Thyroid gland (tissue), 4 donors: Measurements from ENCODE around the gene NFATC4. TPM values are rescaled to one million over a fixed set of nuclear protein-coding genes. Genes with fewer than 3 reads are reported as not detected.
"Not testable (repeated sequence)": the region's sequence is repeated elsewhere in the genome, so short reads cannot be mapped to it uniquely, and the experiment has no call there.

ENCODE experiments used
- DNase-seq, 2 donors: peaks; one replicate each; pipeline ENCODE4 v3.0.0-alpha.2; 2019
- H3K27ac ChIP-seq, 3 donors: fragments of 200-600 bp; sonication (generic); 1 replicate in 2 of 3; 2 replicates in 1 of 3; pipeline ENCODE4 v1.5.1; 2016 to 2019; ENCODE audit warnings: mild to moderate bottlenecking in 1 of 3, moderate library complexity in 1 of 3
- H3K27me3 ChIP-seq: fragments of 200-600 bp; sonication (generic); one replicate; pipeline ENCODE4 v1.5.1; 2019
- H3K36me3 ChIP-seq, 2 donors: fragments of 200-600 bp; sonication (generic); one replicate each; pipeline ENCODE4 v1.5.1; 2016 to 2019
- H3K4me1 ChIP-seq, 2 donors: fragments of 200-600 bp; sonication (generic); one replicate each; pipeline ENCODE4 v1.5.1; 2017 to 2019
- H3K4me3 ChIP-seq, 3 donors: fragments of 200-600 bp; sonication (generic); replicated peaks in 1 of 3; 1 replicate in 2 of 3; 2 replicates in 1 of 3; pipeline ENCODE4 v1.5.1; 2016; ENCODE audit warnings: mild to moderate bottlenecking in 1 of 3
- H3K9me3 ChIP-seq: fragments of 200-600 bp; sonication (generic); one replicate; pipeline ENCODE4 v1.5.1; 2017
- CTCF ChIP-seq, 6 experiments: fragments of 200-600 bp in 3 of 6; fragments of 450-650 bp in 3 of 6; sonication (generic) in 3 of 6; IDR thresholded peaks; one replicate each; pipeline ENCODE4 v1.5.1; 2016 to 2019; ENCODE audit warnings: antibody characterized with exemption in 6 of 6, mild to moderate bottlenecking in 2 of 6, inconsistent platforms in 1 of 6, moderate library complexity in 1 of 6
- POLR2A ChIP-seq, 2 donors: fragments of 450-650 bp; IDR thresholded peaks; one replicate each; pipeline ENCODE4 v1.6.1; 2017; ENCODE audit warnings: antibody characterized with exemption in 2 of 2, mild to moderate bottlenecking in 2 of 2, moderate library complexity in 1 of 2
- WGBS, 2 donors: methylation state at CpG; one replicate each; pipeline ENCODE4 v1.1.5; 2017; 5-methylcytosine and 5-hydroxymethylcytosine counted together
- intact Hi-C: fragments of 100-400 bp; cut with DNase I; formaldehyde crosslinking; loops from one replicate; pipeline ENCODE4 v1.15.1; 2023
- total RNA-seq, 4 donors: library from RNA; depleted of rRNA; stranded (reverse); fragments of >200 nt; gene quantifications; one replicate each; pipeline ENCODE4 v1.2.3, GENCODE V29; 2016

NFATC4 gene
- total RNA-seq, 4 donors from 2014 or later = 19.4 to 41.3 (median 38.6) TPM

GRCh38 chr14:24387009-24387345 is 19.0 kb downstream of the NFATC4 start:
- Histone ChIP-seq H3K27me3 (no peaks in the 10 kb centered on the region), H3K9me3 (no peaks in the 10 kb centered on the region), H3K27ac (no peak overlapping the region), H3K36me3 (no peaks in the 10 kb centered on the region), H3K4me1 (peaks cover under 1 to 3% of the 10 kb centered on the region in 2 donors), H3K4me3 (no peak overlapping the region)
- WGBS, 2 donors = 92 to 93% methylated on average over 2 of the region's 2 CpGs
- TF ChIP-seq POLR2A (IDR thresholded peaks at IDR 0.05) (no peak), CTCF (IDR thresholded peaks at IDR 0.05) (no peak)
- no peak for DNase-seq
- intact Hi-C loops = no loop called here

GRCh38 chr14:24387579-24387978 is 19.6 kb downstream of the NFATC4 start:
- DNase-seq, H3K36me3 ChIP-seq, H3K27ac ChIP-seq, H3K9me3 ChIP-seq, H3K4me3 ChIP-seq, intact Hi-C loops, H3K27me3 ChIP-seq, H3K4me1 ChIP-seq: not testable (repeated sequence)
- WGBS, 2 donors = 89 to 92% methylated on average over 5 of the region's 5 CpGs

GRCh38 chr14:24388474-24389179 is 20.6 kb downstream of the NFATC4 start:
- no peak overlapping the region for H3K4me3 ChIP-seq
- H3K36me3 ChIP-seq = no peaks in the 10 kb centered on the region
- intact Hi-C loops = no loop called here
- peaks cover 5 to 7% of the 10 kb centered on the region in 2 donors for H3K4me1 ChIP-seq
- no peak for DNase-seq
- no peaks in the 10 kb centered on the region for H3K9me3 ChIP-seq
- no peak overlapping the region for H3K27ac ChIP-seq
- 75 to 78% methylated on average over 2 of the region's 2 CpGs for WGBS, 2 donors
- H3K27me3 ChIP-seq = no peaks in the 10 kb centered on the region
- no peak for TF ChIP-seq CTCF (IDR thresholded peaks at IDR 0.05)
- no peak for TF ChIP-seq POLR2A (IDR thresholded peaks at IDR 0.05)

- no peak for DNase-seq
- no peaks in the 10 kb centered on the region for H3K27me3 ChIP-seq
- no peaks in the 10 kb centered on the region for H3K36me3 ChIP-seq
- H3K27ac ChIP-seq = no peak overlapping the region
- peaks cover 5 to 7% of the 10 kb centered on the region in 2 donors for H3K4me1 ChIP-seq
- H3K4me3 ChIP-seq = no peak overlapping the region
- intact Hi-C loops = no loop called here
- no peaks in the 10 kb centered on the region for H3K9me3 ChIP-seq
- no peak for TF ChIP-seq POLR2A (IDR thresholded peaks at IDR 0.05)
- no peak for TF ChIP-seq CTCF (IDR thresholded peaks at IDR 0.05)
- 68 to 75% methylated on average over 11 of the region's 11 CpGs for WGBS, 2 donors
These were observed 21.4 kb downstream of the NFATC4 start for GRCh38 chr14:24389226-24389848.

- no peak overlapping the region for H3K27ac ChIP-seq
- TF ChIP-seq CTCF (IDR thresholded peaks at IDR 0.05) (no peak), POLR2A (IDR thresholded peaks at IDR 0.05) (no peak)
- H3K36me3 ChIP-seq = no peaks in the 10 kb centered on the region
- H3K4me1 ChIP-seq = peaks cover 5 to 7% of the 10 kb centered on the region in 2 donors
- no peak for DNase-seq
- no peak overlapping the region for H3K4me3 ChIP-seq
- no peaks in the 10 kb centered on the region for H3K9me3 ChIP-seq
- no peaks in the 10 kb centered on the region for H3K27me3 ChIP-seq
- intact Hi-C loops = no loop called here
- WGBS, 2 donors = 76 to 79% methylated on average over 6 of the region's 6 CpGs
These were observed 22.9 kb downstream of the NFATC4 start for GRCh38 chr14:24390701-24391468.
